Stimulated activated CD8-positive, alpha-beta memory T cell treated with anti-CD3 and anti-CD28 coated beads, Interleukin-4, amount 100 ng/mL, for 48 hours (primary cell): ENCODE results near the gene HOPX.
"Not testable (repeated sequence)": the region's sequence is repeated elsewhere in the genome, so short reads cannot be mapped to it uniquely, and the experiment has no call there.

Source experiments
- DNase-seq: peaks from one replicate; pipeline ENCODE4 v3.0.0-alpha.2; 2020

The HOPX gene

GRCh38 chr4:56681158-56681852 is at the start of gene HOPX:
Gene HOPX, minus strand, starts transcription at chr4:56681296. Its CDS starts 23,480 bp downstream, at chr4:56657816.
- DNase-seq = peak; percentile 77

DNA sequence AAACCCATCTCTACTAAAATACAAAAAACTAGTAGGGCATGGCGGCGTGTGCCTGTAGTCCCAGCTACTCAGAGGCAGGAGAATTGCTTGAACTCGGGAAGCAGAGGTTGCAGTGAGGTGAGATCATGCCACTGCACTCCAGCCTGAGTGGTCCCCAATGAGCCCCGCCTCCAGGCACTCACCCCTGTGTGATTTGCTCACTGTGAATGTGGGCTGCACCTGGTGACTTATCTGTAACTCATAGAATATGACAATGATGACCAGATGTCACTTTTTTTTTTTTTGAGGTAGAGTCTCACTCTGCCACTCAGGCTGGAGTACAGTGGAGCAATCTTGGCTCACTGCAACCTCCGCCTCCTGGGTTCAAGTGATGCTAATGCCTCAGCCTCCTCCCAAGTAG is 49.0 kb upstream of the HOPX start:
- DNase-seq = peak; percentile 27

DNA sequence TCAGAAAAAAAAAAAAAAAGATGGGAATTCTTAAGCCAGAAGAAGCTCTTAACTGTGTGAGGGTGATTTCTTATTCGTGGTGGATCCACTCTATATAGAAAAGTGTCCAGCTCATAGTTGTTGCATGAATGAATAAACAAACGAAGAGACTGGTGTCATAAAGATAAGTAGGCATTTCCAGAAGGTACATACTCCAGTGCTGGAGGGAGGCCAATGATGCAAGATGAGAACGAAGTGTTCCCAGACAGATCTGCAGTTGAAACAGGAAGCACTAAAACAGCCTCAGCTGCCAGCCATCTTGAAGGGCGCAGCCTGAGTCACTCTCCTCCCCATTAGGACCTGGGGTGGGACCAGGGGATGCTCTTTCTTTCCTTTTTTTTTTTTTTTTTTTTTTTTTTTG is 47.4 kb upstream of the HOPX start:
- DNase-seq = no peak

GRCh38 chr4:56727150-56727549 is 46.1 kb upstream of the HOPX start:
- no peak for DNase-seq

DNA sequence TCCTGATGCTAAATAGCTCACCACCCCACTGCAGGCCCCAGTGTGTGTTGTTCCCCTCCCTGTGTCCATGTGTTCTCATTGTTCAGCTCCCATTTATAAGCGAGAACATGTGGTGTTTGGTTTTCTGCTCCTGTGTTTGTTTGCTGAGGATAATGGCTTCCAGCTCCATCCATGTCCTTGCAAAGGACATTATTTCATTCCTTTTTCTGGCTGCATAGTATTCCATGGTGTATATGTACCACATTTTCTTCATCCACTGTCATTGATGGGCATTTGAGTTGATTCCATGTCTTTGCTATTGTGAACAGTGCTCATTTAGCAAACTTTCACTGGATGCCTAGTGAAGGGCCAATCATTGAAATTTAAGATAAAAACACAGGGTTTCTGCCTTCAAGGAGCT is 45.5 kb upstream of the HOPX start:
- not testable (repeated sequence) for DNase-seq

DNA sequence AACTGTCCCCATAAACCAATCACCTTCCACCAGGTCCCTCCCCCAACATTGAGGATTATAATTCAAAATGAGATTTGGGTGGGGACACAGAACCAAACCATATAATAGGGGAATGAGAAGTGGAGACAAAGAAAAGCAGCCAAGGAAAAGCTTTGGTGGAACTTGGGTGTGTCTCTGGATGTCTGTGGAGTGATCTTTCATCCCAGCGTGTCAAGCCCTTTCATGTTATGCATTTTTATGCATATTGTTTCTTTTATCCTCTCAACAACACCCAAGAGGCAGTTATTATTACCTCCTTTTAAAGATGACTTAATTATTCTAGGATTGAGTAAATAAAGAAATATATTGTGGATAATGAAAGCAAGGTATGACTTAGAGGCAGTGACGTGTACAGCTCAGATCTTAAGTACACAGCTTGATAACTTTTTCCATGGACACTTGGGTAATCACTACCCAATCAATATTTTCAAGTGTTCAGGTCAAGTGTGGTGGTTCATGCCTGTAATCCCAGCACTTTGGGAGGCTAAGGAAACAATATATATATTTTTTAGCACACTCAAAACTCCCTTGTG is 42.6 kb upstream of the HOPX start:
- DNase-seq = no peak

DNA sequence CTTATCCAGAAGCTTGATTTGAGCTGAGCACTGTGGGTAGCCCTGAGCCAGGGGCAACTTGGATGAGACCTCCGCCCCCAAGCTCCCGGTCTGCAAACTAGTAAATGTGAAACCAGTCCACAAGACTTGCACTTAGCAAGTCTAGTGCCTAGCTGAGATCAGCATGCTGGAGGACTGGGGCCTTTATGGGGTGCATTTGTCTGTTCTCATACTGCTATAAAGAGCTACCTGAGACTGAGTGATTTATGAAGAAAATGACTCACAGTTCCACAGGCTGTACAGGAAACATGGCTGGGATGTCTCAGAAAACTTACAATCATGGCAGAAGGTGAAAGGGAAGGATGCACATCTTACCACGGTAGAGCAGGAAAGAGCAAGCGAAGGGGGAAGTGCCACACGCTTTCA is 42.1 kb upstream of the HOPX start:
- DNase-seq = peak; percentile 61

- no peak for DNase-seq
These were observed 27.1 kb upstream of the HOPX start for GRCh38 chr4:56708146-56708545.

GRCh38 chr4:56705966-56706365 is 24.9 kb upstream of the HOPX start:
- no peak for DNase-seq

GRCh38 chr4:56705334-56705733 is 24.2 kb upstream of the HOPX start:
- no peak for DNase-seq

GRCh38 chr4:56704089-56704871 is 23.2 kb upstream of the HOPX start:
- DNase-seq = no peak

DNA sequence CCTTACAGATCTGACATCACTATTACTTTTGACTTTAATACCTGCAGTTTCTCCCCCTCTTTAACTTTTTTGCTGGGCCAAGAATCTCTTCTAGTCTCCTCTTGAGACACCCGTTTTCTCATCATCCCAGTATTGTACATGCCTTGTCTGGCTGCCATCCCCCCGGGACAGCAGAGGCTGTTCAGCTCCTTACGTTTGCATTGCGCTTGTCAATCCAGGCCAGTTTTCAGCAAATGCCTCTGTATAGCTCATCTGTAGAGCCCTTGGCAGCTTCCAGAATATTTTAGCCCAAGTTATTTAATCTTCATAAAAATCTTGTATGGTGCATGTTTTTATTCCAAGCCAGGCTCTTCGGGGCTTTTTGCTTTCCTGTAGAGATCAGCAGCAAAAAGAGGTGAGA is 22.3 kb upstream of the HOPX start:
- no peak for DNase-seq

GRCh38 chr4:56701644-56702043 is 20.5 kb upstream of the HOPX start:
- DNase-seq = no peak

GRCh38 chr4:56701161-56701480 is 20.0 kb upstream of the HOPX start:
- DNase-seq = no peak

DNA sequence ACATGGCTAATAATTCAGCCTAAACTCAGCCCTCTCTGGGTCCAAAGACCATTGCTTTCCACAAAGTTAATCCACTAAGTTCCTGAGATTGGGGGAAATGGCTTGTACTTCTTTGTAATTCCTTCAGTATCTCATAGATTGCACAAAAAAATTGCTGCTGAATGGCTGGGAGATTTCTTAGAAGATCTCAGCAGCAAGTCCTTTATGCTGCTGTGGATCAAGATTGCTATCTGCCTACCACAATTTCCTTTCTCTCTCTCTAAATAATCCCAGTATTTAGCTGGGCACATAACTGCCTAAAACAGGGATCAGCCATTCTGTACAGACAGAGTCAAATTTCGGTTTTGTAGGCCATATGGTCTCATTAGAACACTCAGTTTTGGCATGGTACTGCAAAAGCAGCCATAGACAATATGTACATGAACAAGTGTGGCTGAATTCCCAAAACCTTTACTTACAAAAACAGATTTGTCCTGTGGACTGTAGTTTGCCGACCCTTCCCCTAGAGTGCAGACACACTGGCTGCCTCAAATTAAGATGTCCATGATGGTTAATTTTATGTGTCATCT is 18.5 kb upstream of the HOPX start:
- DNase-seq = no peak

GRCh38 chr4:56698329-56698728 is 17.2 kb upstream of the HOPX start:
- DNase-seq = no peak

- no peak for DNase-seq
These were observed 15.0 kb upstream of the HOPX start for GRCh38 chr4:56696056-56696455.

DNA sequence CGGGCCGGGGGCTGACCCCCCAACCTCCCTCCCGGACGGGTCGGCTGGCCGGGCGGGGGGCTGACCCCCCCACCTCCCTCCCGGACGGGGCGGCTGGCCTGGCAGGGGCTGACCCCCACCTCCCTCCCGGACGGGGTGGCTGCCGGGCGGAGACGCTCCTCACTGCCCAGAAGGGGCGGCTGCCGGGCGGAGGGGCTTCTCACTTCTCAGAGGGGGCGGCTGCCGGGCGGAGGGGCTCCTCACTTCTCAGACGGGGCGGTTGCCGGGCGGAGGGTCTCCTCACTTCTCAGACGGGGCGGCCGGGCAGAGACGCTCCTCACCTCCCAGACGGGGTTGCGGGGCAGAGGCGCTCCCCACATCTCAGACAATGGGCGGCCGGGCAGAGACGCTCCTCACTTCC is 12.4 kb upstream of the HOPX start:
- DNase-seq = not testable (repeated sequence)

DNA sequence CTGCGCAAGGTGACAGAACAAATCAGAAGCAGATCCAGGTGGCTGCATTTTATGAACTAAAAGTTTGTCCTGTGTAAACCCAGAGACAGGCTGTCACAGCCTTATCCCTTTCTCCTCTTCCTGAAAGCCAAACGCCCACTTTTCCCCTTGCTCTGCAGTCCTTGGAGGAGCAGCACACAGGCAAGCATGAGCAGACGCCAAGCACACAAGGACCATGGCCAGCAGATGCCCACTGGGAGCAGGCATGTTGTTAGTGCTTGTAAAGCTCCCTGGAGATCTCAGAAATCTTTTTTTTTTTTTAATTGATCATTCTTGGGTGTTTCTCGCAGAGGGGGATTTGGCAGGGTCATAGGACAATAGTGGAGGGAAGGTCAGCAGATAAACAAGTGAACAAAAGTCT is 11.5 kb upstream of the HOPX start:
- no peak for DNase-seq

- no peak for DNase-seq
These were observed 10.3 kb upstream of the HOPX start for GRCh38 chr4:56691425-56691824.

GRCh38 chr4:56690393-56690792 is 9.3 kb upstream of the HOPX start:
- no peak for DNase-seq

DNA sequence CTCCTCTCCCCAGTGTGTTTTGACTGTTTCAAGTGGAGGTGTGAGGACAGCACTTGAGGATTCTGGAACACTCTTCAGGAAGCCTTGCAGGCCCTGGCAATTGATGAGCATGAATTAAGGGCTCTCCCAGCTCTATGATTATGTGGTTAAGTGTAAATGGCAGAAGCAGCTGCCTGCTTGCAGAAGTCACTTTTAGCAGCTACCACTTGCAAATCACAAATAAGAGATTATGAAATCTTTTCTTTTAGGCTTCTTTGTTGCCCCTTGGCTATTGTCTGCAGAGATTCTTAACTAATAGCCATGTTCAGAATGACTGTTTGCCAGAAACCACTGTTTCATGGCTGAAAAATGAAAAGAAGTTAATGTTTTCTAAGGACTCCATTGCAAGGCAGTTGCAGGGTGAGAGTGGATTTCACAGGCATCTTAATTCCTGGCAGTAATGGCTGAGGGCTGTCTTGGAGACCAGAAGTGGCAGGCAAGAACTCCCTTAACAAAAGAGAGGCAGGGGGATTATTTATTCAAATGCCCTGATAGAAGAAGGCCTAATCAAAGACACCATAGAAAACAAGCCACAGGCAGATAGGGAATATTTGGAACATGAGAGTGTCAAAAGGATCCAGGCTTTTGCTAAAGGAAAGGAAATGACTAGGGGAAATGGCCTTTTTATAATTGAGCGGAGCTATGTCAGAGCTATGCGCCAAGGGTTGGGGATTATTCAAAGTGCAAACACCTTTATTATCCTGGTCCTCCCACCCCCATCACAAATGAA is 8.3 kb upstream of the HOPX start:
- no peak for DNase-seq

GRCh38 chr4:56688094-56688647 is 7.1 kb upstream of the HOPX start:
- no peak for DNase-seq
